Skeletal muscle tissue (tissue), 4 donors: Measurements from ENCODE around the gene LTBR. TPM values are rescaled to one million over a fixed set of nuclear protein-coding genes. Genes with fewer than 3 reads are reported as not detected.
"Not testable (repeated sequence)": the region's sequence is repeated elsewhere in the genome, so short reads cannot be mapped to it uniquely, and the experiment has no call there.

ENCODE experiments used
- H3K27ac ChIP-seq: one replicate; pipeline ENCODE4 v1.7.0; 2013; ENCODE audit warnings: mild to moderate bottlenecking, low read depth, low read length, inconsistent platforms
- H3K27me3 ChIP-seq, 3 donors: one replicate each; pipeline ENCODE4 v1.7.0; 2013; ENCODE audit warnings: low read length in 3 of 3; ENCODE audit not compliant: control insufficient read depth in 3 of 3, insufficient read depth in 3 of 3
- H3K36me3 ChIP-seq, 3 donors: one replicate each; pipeline ENCODE4 v1.7.0; 2013; ENCODE audit warnings: low read length in 3 of 3; ENCODE audit not compliant: control insufficient read depth in 3 of 3, insufficient read depth in 3 of 3
- H3K4me1 ChIP-seq, 3 donors: one replicate each; pipeline ENCODE4 v1.7.0; 2013; ENCODE audit warnings: low read length in 3 of 3, mild to moderate bottlenecking in 3 of 3; ENCODE audit not compliant: control insufficient read depth in 3 of 3, insufficient read depth in 3 of 3
- H3K4me3 ChIP-seq, 3 donors: one replicate each; pipeline ENCODE4 v1.7.0; 2013; ENCODE audit warnings: low read length in 3 of 3
- H3K9ac ChIP-seq, 3 donors: one replicate each; pipeline ENCODE4 v1.7.0; 2013; ENCODE audit warnings: low read length in 3 of 3, mild to moderate bottlenecking in 3 of 3, moderate library complexity in 2 of 3, low read depth in 1 of 3
- H3K9me3 ChIP-seq, 3 donors: one replicate each; pipeline ENCODE4 v1.7.0; 2013; ENCODE audit warnings: low read length in 3 of 3; ENCODE audit not compliant: control insufficient read depth in 3 of 3
- total RNA-seq: library from RNA; depleted of rRNA; stranded (reverse); fragments of >200 nt; gene quantifications from one replicate; pipeline ENCODE4 v1.2.3, GENCODE V29; 2014
- donor health status: Osteomylitis.

Gene LTBR
- total RNA-seq, 1 donor from 2014 or later, result 11.0 TPM

- Histone ChIP-seq H3K9ac (peak overlapping the region; percentile 99 to 100 (median 100)), H3K9me3 (no peaks in the 10 kb centered on the region), H3K36me3 (peaks cover 4 to 8% (median 7%) of the 10 kb centered on the region in 3 donors), H3K27me3 (no peaks in the 10 kb centered on the region), H3K27ac (peak overlapping the region; percentile 98), H3K4me3 (peak overlapping the region; percentile 96 to 97 (median 97)), H3K4me1 (peaks cover 80 to 96% (median 83%) of the 10 kb centered on the region in 3 donors)
Measured at GRCh38 chr12:6338955-6339354, 45.0 kb upstream of the LTBR start.

- Histone ChIP-seq H3K4me1 (peaks cover 69 to 84% (median 73%) of the 10 kb centered on the region in 3 donors), H3K4me3 (peak overlapping the region; percentile 96 to 97 (median 97)), H3K9me3 (no peaks in the 10 kb centered on the region), H3K36me3 (peaks cover 0 to 4% (median 0%) of the 10 kb centered on the region in 3 donors), H3K27ac (peak overlapping the region; percentile 98), H3K9ac (peak overlapping the region; percentile 99 to 100 (median 100)), H3K27me3 (no peaks in the 10 kb centered on the region)
Measured at GRCh38 chr12:6340032-6340638, 43.8 kb upstream of the LTBR start.

GRCh38 chr12:6340745-6341416, 43.1 kb upstream of the LTBR start:
- no peaks in the 10 kb centered on the region for H3K27me3 ChIP-seq
- H3K27ac ChIP-seq, result peak overlapping the region; percentile 98
- peak overlapping the region; percentile 96 to 97 (median 97) for H3K4me3 ChIP-seq
- peaks cover 0 to 4% (median 0%) of the 10 kb centered on the region in 3 donors for H3K36me3 ChIP-seq
- H3K9me3 ChIP-seq, result no peaks in the 10 kb centered on the region
- H3K9ac ChIP-seq, result peak overlapping the region; percentile 99 to 100 (median 100)
- peaks cover 65 to 80% (median 70%) of the 10 kb centered on the region in 3 donors for H3K4me1 ChIP-seq

GRCh38 chr12:6341417-6342139, 42.4 kb upstream of the LTBR start, which contains the start of gene TNFRSF1A:
Gene TNFRSF1A (minus strand): TSS chr12:6342076. CDS start chr12:6341814, 262 bp downstream.
- no peaks in the 10 kb centered on the region for H3K27me3 ChIP-seq
- peak within 1 kb of the TSS; percentile 96 to 97 (median 97) for H3K4me3 ChIP-seq
- H3K9me3 ChIP-seq, result no peaks in the 10 kb centered on the region
- peaks cover 64 to 80% (median 65%) of the 10 kb centered on the region in 3 donors for H3K4me1 ChIP-seq
- H3K9ac ChIP-seq, result peak within 1 kb of the TSS; percentile 99 to 100 (median 100)
- peak within 1 kb of the TSS; percentile 98 for H3K27ac ChIP-seq
- H3K36me3 ChIP-seq, result peaks cover 0 to 4% (median 0%) of the 10 kb centered on the region in 3 donors

GRCh38 chr12:6342140-6342889, 41.6 kb upstream of the LTBR start:
- no peaks in the 10 kb centered on the region for H3K9me3 ChIP-seq
- H3K27me3 ChIP-seq, result peaks cover 0 to 2% (median 0%) of the 10 kb centered on the region in 3 donors
- peak overlapping the region; percentile 96 to 97 (median 97) for H3K4me3 ChIP-seq
- peaks cover 0 to 4% (median 0%) of the 10 kb centered on the region in 3 donors for H3K36me3 ChIP-seq
- peak overlapping the region; percentile 98 for H3K27ac ChIP-seq
- H3K9ac ChIP-seq, result peak overlapping the region; percentile 99 to 100 (median 100)
- peaks cover 61 to 79% (median 64%) of the 10 kb centered on the region in 3 donors for H3K4me1 ChIP-seq

GRCh38 chr12:6343518-6343917, 40.4 kb upstream of the LTBR start:
- Histone ChIP-seq H3K27me3 (peaks cover 0 to 5% (median 0%) of the 10 kb centered on the region in 3 donors), H3K4me3 (peak overlapping the region in 1 of 3 donors; percentile 53), H3K36me3 (peaks cover 0 to 4% (median 0%) of the 10 kb centered on the region in 3 donors)

GRCh38 chr12:6344101-6344660, 39.8 kb upstream of the LTBR start:
- not testable (repeated sequence) for H3K36me3 ChIP-seq, H3K9ac ChIP-seq, H3K9me3 ChIP-seq, H3K27me3 ChIP-seq, H3K27ac ChIP-seq, H3K4me3 ChIP-seq
- peaks cover 50 to 69% (median 53%) of the 10 kb centered on the region in 3 donors for H3K4me1 ChIP-seq

More at GRCh38 chr12:6343518-6343917, 40.4 kb upstream of the LTBR start:
- Histone ChIP-seq H3K9ac (peak overlapping the region in 1 of 3 donors; percentile 43), H3K27ac (peak overlapping the region; percentile 98), H3K9me3 (no peaks in the 10 kb centered on the region), H3K4me1 (peaks cover 57 to 76% (median 60%) of the 10 kb centered on the region in 3 donors)

- Histone ChIP-seq H3K27ac (no peak overlapping the region), H3K4me3 (no peak overlapping the region), H3K9ac (no peak overlapping the region), H3K9me3 (no peaks in the 10 kb centered on the region), H3K4me1 (peaks cover 39 to 57% (median 44%) of the 10 kb centered on the region in 3 donors), H3K27me3 (peaks cover 0 to 5% (median 0%) of the 10 kb centered on the region in 3 donors), H3K36me3 (peaks cover 0 to 2% (median 0%) of the 10 kb centered on the region in 3 donors)
Measured at GRCh38 chr12:6345319-6346091, 38.5 kb upstream of the LTBR start.
